ENCODE measurements around the gene PAPPA.

The PAPPA gene

DNA sequence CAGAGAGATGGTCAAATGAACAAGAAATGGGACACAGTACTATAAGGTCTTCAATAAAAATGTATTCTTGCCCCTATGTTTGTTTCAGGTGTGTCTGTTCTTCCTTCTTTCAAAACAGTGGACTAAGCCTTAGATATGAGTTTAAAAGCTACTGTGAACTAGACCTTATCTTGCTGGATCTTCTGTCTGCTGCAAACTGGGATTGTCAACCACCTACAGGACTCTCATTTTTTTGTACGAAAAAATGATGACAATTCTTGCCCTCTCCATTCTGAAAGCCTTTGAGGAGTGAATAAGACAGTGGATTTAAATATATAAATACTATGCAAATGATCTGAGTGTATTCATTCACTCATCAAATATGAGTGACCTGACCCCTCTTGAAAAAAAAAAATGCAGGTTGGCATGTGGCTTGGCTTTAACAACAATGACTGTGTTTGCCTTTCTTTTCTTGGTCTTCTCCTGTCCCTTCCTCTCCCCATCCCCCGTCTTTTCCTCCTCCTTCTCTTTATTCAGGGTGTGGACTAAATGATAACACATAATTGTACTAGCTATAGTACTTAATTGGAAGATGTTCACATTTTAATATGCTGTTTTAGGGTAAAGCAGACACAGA is 298.0 kb downstream of the PAPPA start:
- Histone ChIP-seq H3K27me3 (no peaks in the 10 kb centered on the region), H3K9me3 (peaks cover 0 to 4% (median 3%) of the 10 kb centered on the region in 3 donors), H3K4me1 (peaks cover 0 to 8% (median 3%) of the 10 kb centered on the region in 4 donors), H3K4me3 (no peak overlapping the region), H3K36me3 (no peaks in the 10 kb centered on the region), H3K27ac (no peak overlapping the region)
- no peak for DNase-seq
- intact Hi-C loops (cut with DNase I; ENCODE audit: low total_unique reads), result no loop called here
- TF ChIP-seq, protein P1, sequence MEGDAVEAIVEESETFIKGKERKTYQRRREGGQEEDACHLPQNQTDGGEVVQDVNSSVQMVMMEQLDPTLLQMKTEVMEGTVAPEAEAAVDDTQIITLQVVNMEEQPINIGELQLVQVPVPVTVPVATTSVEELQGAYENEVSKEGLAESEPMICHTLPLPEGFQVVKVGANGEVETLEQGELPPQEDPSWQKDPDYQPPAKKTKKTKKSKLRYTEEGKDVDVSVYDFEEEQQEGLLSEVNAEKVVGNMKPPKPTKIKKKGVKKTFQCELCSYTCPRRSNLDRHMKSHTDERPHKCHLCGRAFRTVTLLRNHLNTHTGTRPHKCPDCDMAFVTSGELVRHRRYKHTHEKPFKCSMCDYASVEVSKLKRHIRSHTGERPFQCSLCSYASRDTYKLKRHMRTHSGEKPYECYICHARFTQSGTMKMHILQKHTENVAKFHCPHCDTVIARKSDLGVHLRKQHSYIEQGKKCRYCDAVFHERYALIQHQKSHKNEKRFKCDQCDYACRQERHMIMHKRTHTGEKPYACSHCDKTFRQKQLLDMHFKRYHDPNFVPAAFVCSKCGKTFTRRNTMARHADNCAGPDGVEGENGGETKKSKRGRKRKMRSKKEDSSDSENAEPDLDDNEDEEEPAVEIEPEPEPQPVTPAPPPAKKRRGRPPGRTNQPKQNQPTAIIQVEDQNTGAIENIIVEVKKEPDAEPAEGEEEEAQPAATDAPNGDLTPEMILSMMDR (IDR thresholded peaks at IDR 0.05), result no peak
